Activated T-cell treated with anti-CD3 and anti-CD28 coated beads for 24 hours (primary cell): Measurements from ENCODE around the gene VMP1.
"Not testable (repeated sequence)": the region's sequence is repeated elsewhere in the genome, so short reads cannot be mapped to it uniquely, and the experiment has no call there.

Source experiments
- DNase-seq: peaks from one replicate; pipeline ENCODE4 v3.0.0-alpha.2; 2020; ENCODE audit warnings: low read depth

The VMP1 gene

GRCh38 chr17:59755069-59755468, 47.6 kb downstream of the VMP1 start:
- not testable (repeated sequence) for DNase-seq

- no peak for DNase-seq
Measured at GRCh38 chr17:59756236-59756818, 48.9 kb downstream of the VMP1 start.

GRCh38 chr17:59757043-59757442, 49.6 kb downstream of the VMP1 start:
- DNase-seq: no peak

GRCh38 chr17:59757470-59757869, 50.0 kb downstream of the VMP1 start:
- DNase-seq: no peak

- DNase-seq: no peak
Measured at GRCh38 chr17:59757881-59758385, 50.5 kb downstream of the VMP1 start.

- not testable (repeated sequence) for DNase-seq
Measured at GRCh38 chr17:59758998-59759651, 51.7 kb downstream of the VMP1 start.

- DNase-seq: no peak
Measured at GRCh38 chr17:59760160-59760559, 52.7 kb downstream of the VMP1 start.

- no peak for DNase-seq
Measured at GRCh38 chr17:59761385-59762048, 54.1 kb downstream of the VMP1 start.

- DNase-seq: no peak
Measured at GRCh38 chr17:59762049-59762823, 54.8 kb downstream of the VMP1 start.

GRCh38 chr17:59762824-59763374, 55.4 kb downstream of the VMP1 start:
- no peak for DNase-seq

GRCh38 chr17:59763861-59764260, 56.4 kb downstream of the VMP1 start:
- no peak for DNase-seq

GRCh38 chr17:59764292-59764741, 56.9 kb downstream of the VMP1 start:
- DNase-seq: no peak

- DNase-seq: no peak
Measured at GRCh38 chr17:59765038-59765437, 57.6 kb downstream of the VMP1 start.

GRCh38 chr17:59766491-59766890, 59.0 kb downstream of the VMP1 start:
- DNase-seq: no peak

GRCh38 chr17:59767176-59767575, 59.7 kb downstream of the VMP1 start:
- DNase-seq: no peak

GRCh38 chr17:59769887-59770286, 62.4 kb downstream of the VMP1 start:
- DNase-seq: no peak

- no peak for DNase-seq
Measured at GRCh38 chr17:59771093-59771492, 63.6 kb downstream of the VMP1 start.

GRCh38 chr17:59775786-59776350, 68.4 kb downstream of the VMP1 start:
- DNase-seq: no peak

GRCh38 chr17:59776577-59776976, 69.1 kb downstream of the VMP1 start:
- no peak for DNase-seq

- no peak for DNase-seq
Measured at GRCh38 chr17:59777033-59777432, 69.6 kb downstream of the VMP1 start.

- no peak for DNase-seq
Measured at GRCh38 chr17:59778996-59779395, 71.5 kb downstream of the VMP1 start.

- no peak for DNase-seq
Measured at GRCh38 chr17:59779521-59779920, 72.1 kb downstream of the VMP1 start.
